HG03060 (cell line): ENCODE measurements around the gene UQCRC2.
"Not testable (repeated sequence)": the region's sequence is repeated elsewhere in the genome, so short reads cannot be mapped to it uniquely, and the experiment has no call there.

Source experiments
- ATAC-seq: cut with Tn5 transposase; IDR thresholded peaks from one replicate; pipeline ENCODE4 v1.9.1; 2021; ENCODE audit warnings: low read depth, moderate number of reproducible peaks; ENCODE audit not compliant: unreplicated experiment

UQCRC2 gene

DNA sequence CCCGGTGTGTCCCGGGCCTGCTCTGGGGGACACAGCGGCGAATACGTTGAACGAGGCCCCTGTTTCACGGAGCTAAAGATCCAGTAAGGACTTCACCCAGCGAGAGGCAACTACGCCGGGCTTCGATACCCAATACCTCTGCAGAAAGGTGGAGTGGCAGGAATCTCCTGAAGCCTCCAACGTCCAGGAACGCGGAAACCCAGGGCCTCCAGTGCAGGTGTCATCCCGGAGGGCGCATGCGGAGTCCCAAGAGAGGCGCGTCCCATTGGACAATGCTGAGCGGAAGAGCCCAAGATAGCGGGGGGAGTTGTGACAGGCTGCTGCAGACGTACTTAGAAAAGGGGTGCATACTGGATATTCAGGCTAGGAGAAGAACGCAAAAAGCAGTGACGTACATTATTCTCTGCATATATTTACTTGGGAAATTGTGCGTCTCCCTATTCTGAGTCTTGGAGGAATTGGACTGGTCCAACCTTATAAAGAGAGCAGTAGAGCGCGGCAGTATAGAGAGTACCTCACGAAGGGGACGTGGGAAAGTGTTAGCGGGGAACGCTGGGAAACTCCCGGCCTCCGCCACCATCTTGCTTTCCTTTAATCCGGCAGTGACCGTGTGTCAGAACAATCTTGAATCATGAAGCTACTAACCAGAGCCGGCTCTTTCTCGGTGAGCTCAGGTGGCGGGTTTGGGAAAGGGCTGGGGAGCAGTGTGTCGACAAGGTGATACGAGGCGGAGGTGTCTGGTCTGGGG lies at the start of gene UQCRC2:
Gene UQCRC2, plus strand, starts transcription at position 569 of the 748 bp plus-strand sequence. Its CDS starts 63 bp downstream, at position 632.
- ATAC-seq = peak; percentile 57

DNA sequence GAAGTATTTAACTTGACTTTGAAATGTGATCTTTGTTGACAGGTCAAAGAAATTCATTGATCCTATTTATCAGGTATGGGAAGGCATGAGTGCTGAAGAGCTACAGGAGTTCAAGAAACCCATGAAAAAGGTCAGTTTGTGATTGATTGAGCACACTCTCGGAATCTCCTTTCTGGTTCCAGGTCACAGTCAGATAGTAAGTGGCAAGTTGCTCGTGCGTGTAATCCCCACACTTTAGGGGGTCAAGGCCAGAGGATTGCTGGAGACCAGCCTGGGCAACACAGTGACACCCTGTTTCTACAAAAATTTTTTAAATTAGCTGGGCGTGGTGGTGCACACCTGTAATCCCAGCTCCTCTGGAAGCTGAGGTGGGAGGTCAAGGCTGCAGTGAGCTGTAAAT lies 20.5 kb upstream of the UQCRC2 start:
- not testable (repeated sequence) for ATAC-seq

DNA sequence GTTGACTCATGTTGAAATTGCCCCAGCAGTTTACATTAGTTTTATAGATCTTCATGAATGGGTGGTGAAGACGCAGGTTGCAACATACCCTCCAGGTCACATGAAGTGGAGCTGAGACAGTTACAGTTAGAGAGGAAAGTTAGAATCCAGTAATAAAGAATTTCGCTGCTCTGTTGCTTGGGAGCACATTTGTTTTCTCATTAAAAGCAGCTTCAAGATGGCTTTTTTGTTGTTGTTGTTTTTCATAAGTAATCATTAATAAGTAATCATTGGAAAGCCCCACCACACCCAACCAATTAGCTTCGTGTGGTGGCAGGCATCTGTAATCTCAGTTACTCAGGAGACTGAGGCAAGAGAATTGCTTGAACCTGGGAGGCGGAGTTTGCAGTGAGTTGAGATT lies 19.8 kb upstream of the UQCRC2 start:
- ATAC-seq = not testable (repeated sequence)

DNA sequence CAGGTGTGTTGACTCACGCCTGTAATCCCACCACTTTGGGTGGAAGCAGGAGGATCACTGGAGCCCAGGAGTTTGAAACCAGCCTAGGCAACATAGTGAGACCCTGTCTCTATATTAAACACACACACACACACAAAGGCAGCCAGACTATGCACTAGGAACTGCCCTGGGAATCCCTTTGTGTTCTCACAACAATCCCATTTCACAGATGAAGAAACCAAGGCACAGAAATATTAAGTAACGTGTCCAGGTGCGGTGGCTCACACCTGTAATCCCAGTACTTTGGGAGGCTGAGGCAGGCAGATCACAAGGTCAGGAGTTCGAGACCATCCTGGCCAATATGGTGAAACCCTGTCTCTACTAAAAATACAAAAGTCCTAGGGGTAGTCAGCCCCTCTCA lies 19.4 kb upstream of the UQCRC2 start:
- not testable (repeated sequence) for ATAC-seq

DNA sequence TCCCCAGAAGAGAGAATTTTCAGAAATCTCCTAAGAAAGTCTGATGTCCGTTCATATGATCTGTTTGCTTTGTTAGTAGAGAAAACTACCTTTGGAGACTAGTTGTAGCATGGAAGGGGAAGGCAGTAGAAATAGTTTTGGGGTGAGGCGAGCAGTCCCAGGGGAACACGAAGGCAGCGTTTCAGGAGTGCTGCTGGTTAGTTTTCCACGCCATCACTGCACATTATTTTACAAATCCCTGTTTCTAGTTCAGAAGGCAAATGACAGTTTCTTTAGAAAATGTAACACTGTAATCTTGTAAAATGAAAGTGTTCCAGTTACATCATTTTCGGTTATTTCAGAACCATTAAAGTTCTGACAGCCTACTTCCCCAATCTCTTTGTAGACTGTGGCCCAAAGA lies 16.9 kb upstream of the UQCRC2 start:
- not testable (repeated sequence) for ATAC-seq

DNA sequence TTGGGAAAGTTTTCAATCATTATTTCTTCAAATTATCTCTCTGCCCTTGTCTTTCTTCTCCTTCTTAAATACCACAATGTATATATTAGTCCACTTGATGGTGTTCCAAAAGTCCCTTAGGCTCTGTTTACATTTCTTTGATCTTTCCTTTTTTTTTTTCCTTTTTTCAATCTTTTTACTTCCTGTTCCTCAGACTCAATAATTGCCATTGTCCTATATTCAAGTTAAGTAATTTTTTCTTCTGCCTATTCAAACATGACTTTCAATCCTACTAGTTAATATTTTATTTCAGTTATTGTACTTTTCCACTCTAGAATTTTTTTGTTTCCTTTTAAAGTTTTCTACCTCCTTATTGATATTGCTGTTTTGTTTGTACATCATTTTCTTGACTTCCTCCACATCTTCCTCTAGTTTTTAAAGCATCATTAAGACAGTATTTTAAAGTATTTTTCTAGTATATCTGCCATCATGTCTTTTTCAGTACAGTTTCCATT lies 15.8 kb upstream of the UQCRC2 start:
- ATAC-seq = no peak

DNA sequence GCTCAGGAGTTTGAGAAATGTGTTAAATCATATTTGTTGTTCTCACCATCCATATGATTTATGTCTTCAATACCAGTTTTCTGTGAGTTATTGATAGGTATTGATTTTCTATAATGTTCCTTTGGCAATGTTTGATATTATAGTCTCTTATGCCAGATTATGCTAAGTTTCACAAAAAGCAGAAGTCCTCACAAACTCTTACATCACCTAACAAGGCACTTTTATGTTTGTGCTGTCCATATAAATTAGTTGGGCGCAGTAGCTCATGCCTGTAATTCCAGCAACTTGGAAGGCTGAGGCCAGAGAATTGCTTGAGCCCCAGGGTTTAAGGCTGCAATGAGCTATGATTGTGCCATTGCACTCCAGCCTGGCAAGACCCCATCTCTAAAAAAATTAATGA lies 12.6 kb upstream of the UQCRC2 start:
- no peak for ATAC-seq

DNA sequence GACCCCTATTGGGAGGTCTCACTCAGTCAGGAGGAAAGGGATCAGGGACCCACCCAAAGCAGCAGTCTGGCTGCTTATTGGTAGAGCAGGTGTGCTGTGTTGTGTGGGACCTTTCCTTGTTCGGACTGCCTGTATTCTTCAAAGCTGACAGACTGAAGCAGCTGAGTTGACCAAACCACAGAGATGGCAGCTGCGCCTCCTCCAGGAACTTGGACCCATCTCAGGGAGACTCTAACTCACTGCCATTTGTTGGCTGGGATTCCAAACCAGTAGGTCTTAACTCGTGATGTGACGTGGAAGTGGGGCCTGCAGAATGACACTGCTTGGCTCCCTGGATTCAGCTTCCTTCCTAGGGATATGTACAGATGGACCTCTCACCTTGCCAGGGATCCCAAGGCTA lies 9.6 kb upstream of the UQCRC2 start:
- ATAC-seq = no peak

DNA sequence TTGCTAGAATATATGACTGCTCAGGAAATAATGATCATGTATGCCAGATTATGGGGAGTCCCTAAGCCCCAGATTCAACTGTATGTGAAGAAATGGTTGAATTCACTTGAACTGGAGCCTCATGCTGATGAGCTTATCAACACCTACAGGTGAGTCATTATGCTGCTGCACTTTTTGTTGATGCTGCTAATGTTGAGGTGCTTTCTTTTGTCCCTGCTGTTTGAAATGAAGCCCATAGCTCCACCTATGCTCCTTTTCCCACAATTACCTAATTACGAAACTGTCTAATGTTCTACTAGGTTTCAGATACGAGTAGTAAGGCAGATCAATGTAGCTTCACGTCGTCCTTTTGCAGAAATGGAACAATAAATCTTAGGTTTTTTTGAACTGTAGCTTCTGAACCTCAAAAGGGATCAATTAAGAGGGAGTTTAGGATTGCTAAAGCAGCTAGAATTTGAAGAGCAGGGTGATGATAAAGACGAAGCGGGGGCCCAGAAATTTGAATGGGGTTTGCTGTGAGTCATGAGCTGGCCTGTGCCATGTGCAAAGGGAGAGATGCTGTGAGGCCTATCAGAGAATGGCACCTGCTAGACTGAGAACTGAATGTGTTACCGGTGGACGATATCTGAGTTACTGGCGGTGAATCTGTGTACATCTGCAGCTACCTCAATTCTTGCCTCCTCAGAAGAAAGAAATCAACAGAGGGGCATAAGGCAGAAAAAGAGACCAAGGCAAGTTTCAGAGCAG lies 6.1 kb upstream of the UQCRC2 start:
- no peak for ATAC-seq

DNA sequence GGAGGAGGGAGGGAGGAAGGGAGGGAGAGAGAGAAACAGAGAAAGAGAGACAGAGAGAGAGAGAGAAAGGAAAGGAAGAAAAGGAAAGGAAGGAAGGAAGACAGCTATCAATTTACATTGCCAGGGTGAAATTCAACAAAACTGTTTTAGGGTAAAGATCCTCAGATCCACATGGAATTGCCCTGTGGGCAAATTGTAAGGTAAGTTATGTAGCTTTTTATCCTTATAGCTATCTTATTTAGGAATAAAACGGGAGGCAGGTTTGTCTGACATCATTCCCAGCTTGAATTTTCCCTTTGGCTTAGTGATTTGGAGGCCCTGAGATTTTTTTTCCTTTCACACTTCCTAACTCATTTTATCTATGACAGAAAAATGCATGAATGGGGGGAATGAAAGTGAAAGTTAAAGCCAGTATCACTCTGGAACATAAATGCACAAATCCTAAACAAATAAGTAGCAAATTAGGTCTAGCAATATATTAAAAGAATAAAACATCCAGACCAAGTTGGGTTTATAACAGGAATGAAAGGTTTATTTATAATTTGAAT lies 3.4 kb upstream of the UQCRC2 start:
- ATAC-seq = no peak

DNA sequence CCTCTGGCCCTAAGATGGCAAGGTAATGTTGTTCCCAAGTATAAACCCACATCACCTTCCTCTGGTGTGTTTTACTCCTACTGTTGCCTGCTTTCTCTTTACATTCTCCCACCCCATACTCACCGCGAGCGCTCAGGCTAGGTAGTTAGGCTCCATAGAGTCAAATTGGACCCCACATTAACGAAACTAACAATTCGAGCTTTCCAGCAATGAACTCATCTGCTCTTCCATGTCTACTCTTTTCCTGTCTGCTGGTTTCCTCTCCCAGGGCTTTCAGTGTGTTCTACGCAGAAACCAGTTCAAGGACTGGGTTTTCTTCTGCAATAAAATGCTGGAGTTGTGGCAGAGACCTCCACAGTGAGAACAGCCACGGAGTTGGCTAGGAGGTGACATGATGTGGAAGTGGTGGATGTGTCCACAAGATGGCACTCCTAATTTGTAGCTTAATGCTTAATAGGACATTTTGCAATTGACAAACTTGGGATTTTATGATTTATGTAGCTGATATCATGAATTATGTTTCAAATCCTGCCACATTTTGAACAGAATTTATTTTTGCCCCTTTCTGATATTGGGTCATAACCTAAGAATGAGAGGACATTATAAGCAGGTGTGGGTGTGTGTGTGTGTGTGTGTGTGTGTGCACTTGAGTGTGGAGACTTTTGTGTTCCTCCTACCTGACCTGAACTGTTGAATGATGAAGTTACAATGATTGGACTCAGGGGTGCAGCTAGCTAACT lies 2.2 kb upstream of the UQCRC2 start:
- no peak for ATAC-seq

DNA sequence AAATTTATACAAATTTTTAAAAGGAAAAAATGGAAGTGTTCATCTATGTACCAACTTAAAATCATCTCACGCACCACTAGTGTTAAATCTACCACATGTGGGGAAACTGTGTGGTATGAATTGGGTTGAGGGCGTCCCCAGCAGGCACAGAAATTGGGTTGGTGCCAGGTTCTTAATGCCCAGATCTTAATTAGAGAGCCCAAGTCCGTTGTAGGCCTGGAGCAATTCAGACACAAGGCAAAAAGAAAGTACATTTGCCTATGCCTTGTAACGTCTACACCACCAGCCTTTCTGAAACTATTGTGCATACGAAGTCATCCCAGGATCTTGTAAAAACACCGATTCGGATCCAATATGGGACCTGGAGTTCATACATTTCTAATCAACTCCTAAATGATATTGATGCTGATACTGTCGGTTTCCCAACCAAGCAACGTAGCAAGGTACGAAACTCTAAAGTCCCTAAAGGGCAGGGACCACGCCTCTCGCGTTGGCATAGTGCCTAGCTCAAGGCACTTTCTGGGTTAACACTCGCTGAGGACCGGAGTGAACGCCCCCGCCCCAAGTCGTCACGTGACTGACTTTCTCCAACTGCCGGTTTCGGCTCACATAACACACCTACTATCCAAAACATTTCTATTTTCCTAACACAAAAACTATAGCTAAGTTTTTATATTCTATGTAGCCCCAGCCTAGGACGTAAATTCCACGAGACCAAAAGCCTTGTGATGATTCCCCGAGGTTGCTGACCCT lies 945 bp upstream of the UQCRC2 start:
- ATAC-seq = peak; percentile 16

DNA sequence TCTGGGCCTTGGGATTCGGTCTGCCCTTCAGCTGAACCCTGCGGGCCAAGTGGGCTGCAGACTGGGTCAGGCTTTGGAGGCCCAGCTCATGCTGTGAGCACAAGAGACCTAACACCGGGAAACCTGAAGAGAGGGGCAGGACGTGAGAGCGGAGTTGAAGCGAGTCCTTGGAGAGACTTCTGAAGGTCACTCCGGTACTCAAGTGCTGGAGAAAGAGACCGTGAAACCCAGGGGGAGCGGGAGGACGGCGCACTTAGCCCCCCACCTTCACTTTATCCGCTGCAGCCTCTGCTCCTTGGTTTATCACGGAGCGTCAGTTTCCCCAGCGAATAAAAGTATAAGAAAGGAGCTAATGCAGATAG lies 361 bp downstream of the UQCRC2 start:
- no peak for ATAC-seq

DNA sequence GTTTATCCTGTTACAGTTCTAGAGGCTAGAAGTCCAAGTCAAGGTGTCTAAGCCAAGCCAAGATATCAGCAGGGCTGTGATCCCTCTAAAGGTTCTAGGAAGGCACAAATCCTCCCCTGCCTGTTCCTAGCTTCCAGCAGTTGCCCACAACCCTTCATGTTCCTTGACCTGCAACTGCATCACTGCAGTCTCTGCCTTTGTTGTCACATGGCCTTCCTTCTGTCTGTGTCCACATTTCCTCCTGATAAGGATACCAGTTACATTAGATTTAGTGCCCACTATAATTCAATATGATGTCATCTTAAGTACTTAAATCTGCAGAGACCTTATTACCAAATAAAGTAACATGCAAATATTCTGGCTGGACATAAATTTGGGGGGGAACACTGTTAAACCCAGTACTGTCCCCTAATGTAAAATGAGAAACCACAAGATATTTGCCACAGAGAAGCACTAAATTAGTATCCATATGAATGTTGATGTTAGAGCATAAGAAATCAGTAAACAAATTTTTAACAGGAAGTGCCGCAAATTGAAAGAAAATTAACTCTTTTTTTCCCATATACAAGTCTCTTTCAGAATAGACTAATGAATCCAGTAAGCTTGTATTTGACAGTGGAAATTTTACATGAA lies 4.7 kb downstream of the UQCRC2 start:
- ATAC-seq = no peak

DNA sequence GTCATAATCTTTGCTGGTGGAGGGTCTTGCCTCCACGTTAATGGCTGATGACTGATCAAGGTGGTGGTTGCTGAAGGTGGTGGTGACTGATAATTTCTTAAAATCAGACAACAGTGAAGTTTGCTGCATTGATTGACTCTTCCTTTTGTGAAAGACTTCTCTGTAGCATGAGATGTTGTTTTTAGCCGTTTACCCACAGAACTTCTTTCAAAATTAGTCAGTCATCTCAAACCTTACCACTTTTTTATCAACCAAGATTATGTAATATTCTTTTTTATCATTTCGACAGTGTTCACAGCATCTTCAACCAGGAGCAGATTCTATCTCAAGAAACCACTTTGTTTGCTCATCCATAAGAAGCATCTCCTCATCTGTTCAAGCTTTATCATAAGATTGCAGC lies 5.9 kb downstream of the UQCRC2 start:
- ATAC-seq = no peak

DNA sequence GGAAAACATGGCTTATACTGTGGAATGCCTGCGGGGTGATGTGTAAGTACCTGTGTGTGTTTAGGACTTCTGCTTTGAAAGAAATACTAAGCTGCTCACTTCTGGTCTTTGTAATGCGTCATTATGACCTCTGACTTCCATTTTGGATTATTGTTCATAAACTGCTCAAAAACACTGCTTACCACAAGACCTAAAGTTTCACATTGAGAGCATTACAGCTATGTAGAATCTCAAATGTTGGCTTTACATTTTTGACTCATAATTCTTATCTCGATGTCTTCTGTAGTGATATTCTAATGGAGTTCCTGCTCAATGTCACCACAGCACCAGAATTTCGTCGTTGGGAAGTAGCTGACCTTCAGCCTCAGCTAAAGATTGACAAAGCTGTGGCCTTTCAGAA lies 9.3 kb downstream of the UQCRC2 start:
- ATAC-seq = no peak

DNA sequence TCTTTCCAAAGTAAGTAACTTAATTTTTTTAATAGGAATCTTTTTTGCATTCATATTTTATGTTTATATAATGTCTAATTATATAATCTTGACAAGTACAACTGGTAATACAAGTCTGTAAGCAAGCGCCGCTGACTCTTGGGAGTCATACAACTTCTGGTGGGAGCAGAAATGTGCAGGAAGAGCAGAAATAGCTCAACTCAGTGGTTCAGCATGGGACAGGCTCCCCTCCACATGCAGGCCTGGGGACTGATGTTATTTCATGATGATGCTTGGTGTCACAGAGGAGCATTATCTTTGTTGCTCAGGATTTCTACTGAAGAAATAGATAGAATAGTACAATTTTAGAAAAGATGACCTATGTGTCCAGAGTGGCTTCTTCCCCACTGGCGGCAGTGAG lies 10.7 kb downstream of the UQCRC2 start:
- ATAC-seq = no peak

DNA sequence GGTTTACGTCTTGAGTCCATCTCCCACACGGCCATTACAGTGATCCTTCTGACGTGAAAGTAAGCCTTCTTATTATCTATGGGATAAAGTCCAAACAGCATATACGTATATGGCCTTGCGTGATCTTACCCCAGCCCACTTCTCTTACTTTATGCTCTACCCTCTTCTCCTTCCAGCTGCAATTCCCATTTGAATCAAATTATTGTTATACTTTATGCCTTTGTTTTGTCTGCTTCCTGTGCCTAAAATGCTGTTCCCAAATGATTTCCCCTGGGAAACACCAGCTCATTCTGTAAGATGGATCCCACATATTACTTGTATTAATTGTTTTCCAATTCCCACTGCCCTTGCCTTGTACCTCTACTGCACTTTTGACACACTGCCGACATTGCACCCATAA lies 11.2 kb downstream of the UQCRC2 start:
- no peak for ATAC-seq

DNA sequence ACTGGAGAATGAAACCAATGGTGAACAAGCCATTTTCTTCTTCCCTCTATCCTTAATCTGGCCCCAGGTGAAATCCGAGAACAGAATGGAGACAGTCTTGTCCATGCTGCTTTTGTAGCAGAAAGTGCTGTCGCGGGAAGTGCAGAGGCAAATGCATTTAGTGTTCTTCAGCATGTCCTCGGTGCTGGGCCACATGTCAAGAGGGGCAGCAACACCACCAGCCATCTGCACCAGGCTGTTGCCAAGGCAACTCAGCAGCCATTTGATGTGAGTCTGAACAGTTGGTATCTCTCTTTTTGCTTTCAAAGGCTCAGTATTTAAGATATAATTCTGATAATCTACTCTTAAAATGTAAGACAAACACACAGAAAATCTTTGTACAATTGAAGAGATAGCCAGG lies 18.7 kb downstream of the UQCRC2 start:
- no peak for ATAC-seq

DNA sequence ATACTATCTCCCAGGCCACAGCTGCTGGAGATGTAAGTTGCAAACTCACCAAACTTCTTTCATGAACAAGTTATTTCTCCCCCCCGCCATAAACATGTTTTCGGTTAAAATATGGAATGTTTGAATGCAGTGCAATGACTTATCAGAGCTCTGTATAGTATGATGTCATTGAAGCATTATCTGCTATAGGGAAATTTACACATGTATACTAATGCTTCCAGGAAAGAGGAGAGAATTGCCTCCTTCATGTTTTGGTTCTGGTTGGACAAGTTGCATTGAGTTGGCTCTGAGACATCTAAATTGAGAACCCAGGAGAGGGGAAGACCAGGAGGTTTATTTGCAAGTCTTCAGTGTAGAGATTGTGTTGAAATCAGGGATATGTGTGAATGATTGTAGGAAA lies 20.8 kb downstream of the UQCRC2 start:
- ATAC-seq = no peak
